HG03135 (cell line): Measurements from ENCODE around the gene RET.

ENCODE experiments used
- ATAC-seq: cut with Tn5 transposase; IDR thresholded peaks from one replicate; pipeline ENCODE4 v1.9.1; 2021; ENCODE audit warnings: mild to moderate bottlenecking, moderate library complexity; ENCODE audit not compliant: unreplicated experiment

The RET gene

DNA sequence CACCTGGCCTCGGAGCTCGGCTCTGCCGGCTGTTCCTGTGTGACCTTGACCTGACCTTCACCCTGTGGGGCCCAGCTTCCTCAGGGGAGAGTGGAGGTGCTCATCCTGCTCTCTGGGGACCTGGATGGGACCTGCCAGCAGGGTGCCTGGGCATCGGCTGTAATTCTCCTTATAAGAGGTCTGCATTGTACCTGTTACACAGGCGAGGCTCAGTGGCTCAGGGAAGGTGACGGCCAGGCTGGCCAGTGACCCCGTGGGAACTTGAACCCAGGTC is 29.0 kb downstream of the RET start:
- no peak for ATAC-seq

DNA sequence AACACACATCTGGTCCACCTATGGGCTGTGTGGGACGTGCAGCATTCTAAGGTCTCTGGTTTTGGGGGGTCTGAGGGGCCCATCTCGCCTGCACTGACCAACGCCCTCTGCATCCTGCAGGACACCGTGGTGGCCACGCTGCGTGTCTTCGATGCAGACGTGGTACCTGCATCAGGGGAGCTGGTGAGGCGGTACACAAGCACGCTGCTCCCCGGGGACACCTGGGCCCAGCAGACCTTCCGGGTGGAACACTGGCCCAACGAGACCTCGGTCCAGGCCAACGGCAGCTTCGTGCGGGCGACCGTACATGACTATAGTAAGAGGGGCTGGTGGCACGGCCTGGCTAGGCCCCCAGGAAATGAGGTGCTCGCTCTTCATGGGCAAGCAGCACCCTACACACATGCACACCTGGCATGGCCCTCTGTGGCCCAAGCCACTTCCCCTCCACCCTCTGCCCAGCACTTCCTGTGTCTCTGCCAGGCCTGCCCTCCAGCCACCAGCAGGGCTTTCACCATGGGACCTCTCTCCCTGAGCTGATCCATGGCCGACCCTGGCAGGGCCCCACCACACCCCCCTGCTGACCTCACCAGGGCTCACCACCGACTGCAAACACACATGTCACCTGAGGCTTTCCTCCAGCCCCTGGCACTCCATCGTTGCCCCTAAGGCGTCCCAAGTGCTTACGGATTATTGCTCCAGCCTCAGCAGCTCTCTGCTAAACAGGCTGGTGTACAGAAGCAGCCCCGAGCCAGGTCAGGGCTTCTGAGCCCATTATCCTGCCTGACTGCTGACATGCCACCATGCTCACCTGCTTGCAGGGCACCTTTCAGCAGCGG is 29.6 kb downstream of the RET start:
- ATAC-seq, result no peak

DNA sequence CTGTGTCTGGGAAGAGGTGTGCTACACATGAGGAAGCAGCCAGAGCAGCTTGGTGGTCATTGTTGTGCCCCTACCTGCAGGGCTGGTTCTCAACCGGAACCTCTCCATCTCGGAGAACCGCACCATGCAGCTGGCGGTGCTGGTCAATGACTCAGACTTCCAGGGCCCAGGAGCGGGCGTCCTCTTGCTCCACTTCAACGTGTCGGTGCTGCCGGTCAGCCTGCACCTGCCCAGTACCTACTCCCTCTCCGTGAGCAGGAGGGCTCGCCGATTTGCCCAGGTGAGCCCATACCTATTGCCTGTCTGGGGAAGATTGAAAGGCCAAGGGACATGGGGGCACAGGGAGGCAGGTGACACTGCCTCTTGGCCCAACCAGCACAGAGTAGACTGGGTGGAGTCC is 32.1 kb downstream of the RET start:
- no peak for ATAC-seq

DNA sequence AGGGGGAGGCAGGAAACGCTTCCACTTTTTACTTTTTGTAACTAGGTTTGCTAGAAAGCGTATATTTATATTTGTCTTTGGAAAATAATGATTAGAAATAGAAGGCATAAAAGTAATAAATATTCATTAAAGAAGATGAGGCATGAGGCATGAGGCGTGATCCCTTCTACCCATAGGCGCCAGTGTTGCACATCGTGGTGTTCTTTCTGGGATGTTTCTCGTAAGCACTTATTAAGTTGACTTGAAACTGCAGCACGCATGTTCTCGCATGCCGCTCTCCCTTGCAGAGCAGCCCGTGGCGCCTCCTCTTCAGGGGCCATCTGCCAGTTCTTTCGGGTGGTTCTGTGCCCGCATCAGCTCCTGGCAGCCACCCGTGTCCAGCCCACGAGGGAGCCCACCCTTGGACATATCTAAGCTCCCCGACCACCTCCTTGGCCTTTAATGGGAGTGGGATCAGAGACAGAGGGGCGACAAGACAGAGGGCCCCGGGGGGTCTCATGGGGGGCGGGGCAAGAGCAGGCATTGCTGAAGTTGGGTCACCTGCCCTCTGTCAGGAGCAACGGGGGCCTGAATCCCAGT is 32.9 kb downstream of the RET start:
- ATAC-seq, result no peak

DNA sequence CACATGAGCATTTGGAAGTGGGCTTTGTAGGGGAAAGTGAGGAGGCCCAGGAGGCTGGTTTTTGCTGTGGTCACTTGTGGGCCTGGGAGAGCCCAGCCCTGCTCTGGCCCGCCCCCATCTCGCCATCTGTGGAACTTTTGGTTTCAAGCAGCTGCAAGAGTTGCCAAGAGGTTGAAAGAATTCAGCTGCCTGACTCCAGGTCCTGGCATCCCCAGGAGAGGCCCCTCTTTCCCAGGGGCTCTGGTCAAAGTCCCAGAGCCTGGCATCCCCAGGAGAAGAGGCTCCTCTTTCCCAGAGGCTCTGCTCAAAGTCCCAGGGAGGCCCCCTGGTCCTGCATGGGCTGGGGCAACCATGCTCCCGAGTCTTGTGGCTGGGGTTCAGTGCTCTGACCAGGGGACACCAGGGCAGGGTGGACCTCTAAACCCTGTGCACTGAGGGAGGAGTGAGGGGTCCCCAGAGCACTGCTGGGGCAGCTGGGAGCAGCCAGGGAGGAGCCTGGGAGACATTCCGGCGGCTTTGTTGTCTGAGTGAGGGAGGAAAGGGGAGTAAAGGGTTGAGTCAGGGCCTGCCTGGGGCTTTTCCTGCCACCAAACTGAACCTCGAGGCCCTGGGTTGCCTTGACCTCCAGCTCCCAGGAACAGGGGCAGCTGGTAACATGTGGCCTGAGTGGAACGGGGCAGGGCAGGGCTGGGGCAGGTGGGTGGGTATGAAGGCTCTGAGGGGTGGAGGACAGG is 33.6 kb downstream of the RET start:
- peak; percentile 53 for ATAC-seq

DNA sequence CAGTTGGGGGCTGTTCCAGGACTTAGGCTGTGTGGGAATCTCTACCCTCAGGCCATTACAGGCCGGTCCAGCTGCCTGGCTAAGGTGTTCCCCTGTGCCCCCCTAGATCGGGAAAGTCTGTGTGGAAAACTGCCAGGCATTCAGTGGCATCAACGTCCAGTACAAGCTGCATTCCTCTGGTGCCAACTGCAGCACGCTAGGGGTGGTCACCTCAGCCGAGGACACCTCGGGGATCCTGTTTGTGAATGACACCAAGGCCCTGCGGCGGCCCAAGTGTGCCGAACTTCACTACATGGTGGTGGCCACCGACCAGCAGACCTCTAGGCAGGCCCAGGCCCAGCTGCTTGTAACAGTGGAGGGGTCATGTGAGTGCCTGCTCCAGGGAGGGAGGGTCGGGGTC is 34.2 kb downstream of the RET start:
- no peak for ATAC-seq

DNA sequence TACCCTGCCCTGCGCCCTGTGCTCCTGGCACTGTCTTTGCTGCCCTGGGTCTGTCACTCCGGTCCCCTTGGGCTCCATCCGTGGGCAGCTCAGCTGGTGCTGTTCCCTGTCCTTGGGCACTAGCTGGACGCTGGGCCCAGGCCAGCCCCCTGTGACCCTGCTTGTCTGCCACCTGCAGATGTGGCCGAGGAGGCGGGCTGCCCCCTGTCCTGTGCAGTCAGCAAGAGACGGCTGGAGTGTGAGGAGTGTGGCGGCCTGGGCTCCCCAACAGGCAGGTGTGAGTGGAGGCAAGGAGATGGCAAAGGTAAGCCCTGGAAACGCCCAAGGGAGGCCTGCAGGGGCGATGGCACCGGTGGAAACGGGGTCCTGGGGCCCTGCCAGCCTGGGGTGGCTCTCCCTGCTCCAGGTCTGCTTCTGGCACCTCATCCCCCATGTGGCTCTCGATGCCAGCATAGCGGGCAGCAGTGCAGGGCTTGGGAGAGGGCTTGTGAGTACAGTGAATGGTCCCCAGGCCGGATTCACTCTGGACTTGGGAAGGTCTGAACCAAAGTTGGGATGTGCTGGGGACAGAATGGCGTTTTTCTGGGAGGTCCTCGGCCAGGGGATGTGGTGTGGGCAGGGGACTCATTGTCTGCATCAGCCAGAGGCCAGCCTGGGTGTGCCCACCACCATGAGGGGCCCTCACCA is 35.2 kb downstream of the RET start:
- no peak for ATAC-seq

DNA sequence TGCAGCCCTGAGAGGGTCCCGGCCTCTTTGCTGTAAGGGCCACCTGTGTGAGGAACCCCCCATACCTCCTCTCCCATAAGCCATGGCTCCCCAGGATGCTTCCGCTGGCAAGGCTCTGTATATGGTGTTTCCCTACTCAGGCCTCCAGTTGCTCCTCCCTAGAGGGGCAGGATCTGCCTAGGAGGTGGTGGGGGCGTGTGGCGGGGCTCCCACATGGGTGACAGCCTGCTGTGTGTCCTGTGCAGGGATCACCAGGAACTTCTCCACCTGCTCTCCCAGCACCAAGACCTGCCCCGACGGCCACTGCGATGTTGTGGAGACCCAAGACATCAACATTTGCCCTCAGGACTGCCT is 35.7 kb downstream of the RET start:
- ATAC-seq, result no peak

DNA sequence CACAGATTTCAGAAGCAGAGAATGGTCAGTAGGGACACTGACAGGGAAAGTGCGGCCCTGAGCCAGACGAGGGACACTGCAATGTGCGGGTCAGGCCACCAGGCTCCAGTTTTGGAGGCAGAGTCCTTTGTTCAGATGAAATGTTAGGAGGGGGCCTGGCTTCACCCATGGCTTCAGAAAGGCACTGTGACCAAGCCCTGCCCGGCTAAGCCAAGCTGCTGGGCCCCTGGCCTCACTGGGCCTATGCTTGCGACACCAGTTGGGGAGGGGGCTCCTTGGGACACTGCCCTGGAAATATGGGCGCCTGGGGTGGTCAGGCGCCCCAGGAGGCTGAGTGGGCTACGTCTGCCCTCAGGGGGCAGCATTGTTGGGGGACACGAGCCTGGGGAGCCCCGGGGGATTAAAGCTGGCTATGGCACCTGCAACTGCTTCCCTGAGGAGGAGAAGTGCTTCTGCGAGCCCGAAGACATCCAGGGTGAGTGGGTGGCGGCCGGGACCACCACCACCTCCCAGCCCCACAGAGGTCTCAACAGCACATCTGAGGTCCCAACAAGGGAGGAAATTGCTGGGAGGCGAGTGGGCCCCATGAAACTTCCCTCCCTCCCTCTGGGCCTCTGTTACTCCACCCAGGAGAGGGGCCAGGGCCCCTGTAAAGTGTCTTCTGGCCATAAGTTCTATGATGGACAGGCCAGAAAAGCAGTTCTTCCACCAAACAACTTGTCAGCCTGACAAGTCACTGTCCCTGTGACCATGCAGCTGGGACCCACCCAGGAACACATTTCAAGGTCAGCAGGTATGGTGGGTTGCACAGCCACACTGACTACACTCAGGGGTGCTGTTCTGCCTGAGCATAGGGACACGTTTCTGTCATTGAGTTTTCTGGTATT is 36.6 kb downstream of the RET start:
- ATAC-seq, result no peak

DNA sequence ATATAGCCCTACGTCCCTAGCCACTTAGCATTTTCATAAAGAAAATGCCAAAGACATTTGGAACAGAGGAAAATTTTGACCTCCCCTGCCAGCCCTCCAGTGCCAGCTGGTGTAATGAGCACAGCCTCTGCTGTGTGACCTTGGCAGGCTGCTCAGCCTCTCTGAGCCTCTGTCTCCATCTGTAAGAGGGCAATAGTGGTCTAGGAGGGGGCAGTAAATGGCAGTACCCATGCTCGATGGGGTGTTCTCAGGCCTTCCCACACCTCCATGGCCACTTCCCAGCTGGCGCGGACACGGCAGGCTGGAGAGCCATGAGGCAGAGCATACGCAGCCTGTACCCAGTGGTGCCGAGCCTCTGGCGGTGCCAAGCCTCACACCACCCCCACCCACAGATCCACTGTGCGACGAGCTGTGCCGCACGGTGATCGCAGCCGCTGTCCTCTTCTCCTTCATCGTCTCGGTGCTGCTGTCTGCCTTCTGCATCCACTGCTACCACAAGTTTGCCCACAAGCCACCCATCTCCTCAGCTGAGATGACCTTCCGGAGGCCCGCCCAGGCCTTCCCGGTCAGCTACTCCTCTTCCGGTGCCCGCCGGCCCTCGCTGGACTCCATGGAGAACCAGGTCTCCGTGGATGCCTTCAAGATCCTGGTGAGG is 37.3 kb downstream of the RET start:
- ATAC-seq, result no peak

DNA sequence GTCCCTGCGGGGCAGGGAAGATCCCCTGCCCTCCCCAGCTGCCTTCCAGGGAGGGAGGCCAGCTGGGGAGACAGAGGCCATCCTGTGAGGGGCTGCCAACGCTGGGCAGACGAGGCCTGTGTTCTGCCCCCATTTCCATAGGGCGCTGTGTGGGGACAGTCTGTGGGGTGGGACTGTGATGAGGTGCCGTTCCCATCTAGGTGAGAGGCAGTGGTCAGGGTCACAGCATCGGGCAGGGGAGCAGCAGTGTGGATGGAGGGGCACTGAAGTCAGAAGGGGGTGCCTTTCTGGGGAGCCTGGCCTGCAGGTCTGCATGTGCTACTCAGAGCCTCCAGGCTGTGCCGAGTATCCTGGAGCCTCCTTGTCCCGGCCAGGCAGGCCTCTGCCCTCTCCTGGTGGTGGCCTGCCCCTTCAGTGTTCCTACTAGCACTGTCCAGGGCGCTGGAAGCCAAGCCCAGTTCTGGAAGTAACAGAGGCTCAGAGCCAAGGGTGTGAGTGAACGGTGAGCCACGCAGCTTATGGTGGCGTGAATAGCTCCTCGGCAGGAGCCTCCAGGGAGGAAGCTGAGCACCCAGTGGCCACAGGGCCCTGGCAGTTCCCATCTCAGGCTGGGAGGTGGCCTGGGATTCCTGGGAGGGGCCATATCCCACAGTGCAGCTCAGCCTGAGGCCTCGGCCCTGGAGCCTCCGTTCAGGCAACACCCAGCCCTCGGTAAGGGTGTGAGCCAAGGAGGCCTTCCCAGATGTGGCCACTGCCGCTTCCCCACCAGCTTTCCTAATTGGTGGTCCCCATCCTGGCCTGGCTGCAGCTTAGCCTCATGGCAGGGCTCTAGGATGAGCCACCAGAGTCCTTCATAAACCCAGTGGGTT is 38.1 kb downstream of the RET start:
- no peak for ATAC-seq

DNA sequence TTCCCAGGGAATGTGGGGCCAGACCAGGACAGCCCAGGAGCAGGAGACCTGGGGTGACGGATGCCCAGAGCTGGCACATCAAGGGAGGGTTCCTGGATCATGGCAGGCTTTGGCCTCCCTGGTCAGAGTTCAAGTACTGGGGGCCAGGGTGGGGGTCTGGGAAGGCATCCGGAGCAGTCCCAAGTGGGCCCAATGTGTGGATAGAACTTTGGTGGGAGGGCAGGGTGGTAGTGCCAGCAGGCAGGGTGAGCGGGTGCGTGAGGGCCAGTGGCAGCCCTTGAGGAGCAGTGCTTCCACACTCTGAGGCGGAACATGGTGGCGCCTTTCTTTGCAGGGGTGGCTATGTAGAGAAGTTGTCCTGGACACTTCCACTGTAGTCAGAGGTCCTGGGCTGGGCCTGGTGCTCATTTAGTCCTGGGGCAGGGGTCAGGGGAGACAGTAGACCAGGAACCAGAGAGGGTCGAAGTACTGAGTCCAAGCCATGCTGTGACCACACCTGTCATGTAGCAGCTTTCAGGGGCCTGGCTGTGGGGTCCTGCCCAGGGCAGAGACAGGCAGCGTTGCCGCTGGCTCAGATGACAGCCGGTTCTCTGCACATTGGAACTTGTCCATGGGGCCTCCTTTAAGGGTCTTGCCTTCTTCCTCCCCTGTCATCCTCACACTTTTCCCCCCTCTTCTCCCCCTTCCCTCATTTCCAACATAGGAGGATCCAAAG is 39.2 kb downstream of the RET start:
- ATAC-seq, result no peak

DNA sequence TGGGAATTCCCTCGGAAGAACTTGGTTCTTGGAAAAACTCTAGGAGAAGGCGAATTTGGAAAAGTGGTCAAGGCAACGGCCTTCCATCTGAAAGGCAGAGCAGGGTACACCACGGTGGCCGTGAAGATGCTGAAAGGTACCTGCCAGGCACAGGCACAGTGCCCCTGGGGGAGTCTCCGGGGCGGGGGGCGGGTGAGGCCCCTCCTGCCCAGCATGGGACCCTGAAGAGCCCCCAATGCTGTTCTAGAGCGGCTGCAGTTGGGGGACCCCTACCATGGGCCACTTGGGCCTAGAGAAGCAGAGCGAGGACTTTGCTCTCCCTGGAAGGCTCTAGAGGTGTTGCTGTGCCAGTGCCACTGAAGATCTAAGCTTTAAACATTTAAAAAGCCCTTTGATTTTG is 39.7 kb downstream of the RET start:
- ATAC-seq, result no peak

DNA sequence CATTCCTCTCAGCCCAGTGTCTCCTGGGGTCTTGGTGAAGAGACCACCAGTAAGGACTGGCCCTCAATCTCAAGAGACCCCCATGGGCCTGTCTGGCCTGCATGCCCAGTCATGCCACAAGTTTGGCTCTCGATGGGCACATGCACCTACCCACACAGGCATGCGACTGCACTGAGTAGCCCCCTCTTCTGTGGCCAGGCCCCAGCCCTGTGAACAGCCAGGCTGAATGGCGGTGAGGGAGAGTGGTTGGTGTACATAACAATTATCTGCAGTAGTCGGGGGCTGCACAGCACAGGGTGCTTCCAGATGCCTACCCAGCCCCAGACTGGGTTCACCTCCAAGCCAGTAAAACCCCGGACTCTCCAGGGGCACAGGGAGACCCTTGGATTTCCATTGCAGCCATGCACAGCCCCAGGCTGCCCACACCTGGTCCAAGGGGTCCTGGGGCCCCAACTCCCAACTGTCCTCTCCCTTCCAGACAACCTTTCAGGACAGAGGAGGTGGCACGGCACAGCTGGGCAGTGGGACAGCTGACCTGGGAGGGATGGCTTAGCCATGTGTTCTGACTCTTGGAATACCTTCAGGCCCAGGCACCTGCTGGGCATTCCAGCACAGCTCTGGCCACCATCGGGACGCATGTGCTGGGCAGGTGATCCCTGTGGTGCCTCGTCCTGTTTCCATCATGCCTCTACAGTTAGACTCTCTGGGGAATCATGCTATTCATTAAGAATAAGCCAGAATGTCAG is 40.3 kb downstream of the RET start:
- no peak for ATAC-seq

DNA sequence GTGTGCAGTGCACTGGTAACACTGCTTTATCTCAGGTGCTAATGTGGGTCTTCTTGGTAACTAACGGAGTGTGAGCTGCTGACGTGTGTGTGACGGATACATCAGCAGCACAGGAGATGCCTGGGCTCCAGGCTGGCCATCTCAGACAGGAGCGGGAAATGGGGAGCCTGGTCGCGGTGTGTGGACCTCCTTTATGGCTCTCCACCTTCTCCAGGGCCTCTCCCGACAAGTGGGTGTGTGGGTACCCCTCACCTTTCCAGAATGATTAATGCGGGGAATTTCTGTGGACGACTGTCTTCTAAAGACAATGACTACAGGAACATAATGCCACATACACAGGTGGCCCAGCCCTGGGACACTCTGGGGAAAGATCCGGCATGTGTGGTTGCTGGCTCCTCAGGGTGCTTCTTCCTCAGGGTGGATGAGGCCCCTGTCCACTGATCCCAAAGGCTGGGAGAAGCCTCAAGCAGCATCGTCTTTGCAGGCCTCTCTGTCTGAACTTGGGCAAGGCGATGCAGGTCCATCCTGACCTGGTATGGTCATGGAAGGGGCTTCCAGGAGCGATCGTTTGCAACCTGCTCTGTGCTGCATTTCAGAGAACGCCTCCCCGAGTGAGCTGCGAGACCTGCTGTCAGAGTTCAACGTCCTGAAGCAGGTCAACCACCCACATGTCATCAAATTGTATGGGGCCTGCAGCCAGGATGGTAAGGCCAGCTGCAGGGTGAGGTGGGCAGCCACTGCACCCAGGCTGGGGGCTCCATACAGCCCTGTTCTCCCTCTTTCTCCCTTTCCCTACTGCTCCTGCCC is 41.1 kb downstream of the RET start:
- ATAC-seq, result no peak

DNA sequence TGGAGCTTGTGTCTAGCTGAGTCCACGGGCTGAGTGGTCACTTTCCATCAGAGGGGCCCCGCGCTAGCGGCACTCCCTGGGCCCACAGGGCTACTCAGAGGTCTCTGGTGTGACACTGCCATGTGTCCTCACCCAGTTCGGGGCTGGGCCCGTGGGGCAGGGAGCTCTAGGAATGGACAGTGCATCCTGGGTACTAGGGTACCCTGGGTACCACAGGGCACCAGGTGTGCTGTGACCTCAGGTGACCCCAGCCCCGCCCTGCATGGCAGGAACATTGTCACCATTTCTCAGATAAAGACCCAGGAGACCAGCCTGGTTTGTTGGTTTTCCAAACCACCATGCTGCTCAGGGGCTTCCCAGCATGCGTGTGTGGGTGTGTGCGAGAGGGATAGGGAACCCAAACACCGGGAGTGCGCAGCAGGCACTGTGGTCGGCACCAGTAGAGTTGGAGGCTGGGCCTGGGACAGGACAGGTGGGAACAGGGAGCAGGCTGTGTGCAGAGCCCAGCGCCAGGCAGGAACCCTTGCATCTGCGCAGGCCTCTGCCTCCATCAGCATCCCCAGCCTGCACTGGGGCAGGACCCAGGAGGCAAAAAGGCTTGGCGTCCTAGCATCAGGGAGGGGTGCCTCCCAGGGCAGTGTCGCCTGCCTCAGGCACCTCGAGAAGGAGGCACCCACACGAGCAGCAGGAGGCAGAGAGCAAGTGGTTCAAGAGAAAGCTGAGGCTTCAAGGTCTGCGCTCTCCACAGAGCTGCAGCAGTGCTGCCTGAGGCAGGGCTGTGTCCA is 42.0 kb downstream of the RET start:
- ATAC-seq, result no peak
